ENCODE results near the gene MAPKAPK3.

DNA sequence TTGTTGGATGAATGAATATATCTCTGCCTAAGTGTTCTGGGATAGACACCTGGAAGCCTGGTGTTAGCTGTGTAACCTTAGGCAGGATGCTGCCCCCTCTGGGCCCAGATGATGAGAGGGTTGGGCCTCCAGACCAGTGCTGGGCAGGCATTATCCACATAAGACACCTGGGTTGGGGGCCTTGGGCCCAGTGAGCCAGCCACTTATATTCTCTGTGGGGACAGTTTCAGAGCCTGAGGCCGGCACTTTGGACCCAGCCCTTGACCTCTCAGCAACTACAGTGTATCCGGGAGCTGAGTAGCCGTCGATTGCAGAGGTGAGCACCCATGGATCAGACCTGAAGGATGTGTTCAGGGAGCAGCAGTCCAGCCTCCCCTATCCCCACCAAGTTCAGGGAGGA, 45.5 kb upstream of the MAPKAPK3 start:
- TF ChIP-seq, protein P1, sequence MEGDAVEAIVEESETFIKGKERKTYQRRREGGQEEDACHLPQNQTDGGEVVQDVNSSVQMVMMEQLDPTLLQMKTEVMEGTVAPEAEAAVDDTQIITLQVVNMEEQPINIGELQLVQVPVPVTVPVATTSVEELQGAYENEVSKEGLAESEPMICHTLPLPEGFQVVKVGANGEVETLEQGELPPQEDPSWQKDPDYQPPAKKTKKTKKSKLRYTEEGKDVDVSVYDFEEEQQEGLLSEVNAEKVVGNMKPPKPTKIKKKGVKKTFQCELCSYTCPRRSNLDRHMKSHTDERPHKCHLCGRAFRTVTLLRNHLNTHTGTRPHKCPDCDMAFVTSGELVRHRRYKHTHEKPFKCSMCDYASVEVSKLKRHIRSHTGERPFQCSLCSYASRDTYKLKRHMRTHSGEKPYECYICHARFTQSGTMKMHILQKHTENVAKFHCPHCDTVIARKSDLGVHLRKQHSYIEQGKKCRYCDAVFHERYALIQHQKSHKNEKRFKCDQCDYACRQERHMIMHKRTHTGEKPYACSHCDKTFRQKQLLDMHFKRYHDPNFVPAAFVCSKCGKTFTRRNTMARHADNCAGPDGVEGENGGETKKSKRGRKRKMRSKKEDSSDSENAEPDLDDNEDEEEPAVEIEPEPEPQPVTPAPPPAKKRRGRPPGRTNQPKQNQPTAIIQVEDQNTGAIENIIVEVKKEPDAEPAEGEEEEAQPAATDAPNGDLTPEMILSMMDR (conservative IDR thresholded peaks at IDR 0.05; ENCODE audit: low read length) = no peak
- TF ChIP-seq EZH2phosphoT487 (IDR thresholded peaks at IDR 0.05; ENCODE audit: borderline replicate concordance) = no peak
